Activated naive CD8-positive, alpha-beta T cell (primary cell): ENCODE data around the gene CNTNAP5.

Source experiments
- H3K27ac Mint-ChIP-seq: one replicate; pipeline ENCODE4 v1.8.0; 2021; ENCODE audit warnings: mixed read lengths
- H3K27me3 Mint-ChIP-seq: one replicate; pipeline ENCODE4 v1.8.0; 2021; ENCODE audit warnings: mixed read lengths
- H3K36me3 Mint-ChIP-seq: one replicate; pipeline ENCODE4 v1.8.0; 2021; ENCODE audit warnings: mixed read lengths
- H3K4me1 Mint-ChIP-seq: one replicate; pipeline ENCODE4 v1.8.0; 2021; ENCODE audit warnings: low read depth, mixed read lengths
- H3K4me3 Mint-ChIP-seq: one replicate; pipeline ENCODE4 v1.8.0; 2021; ENCODE audit warnings: mild to moderate bottlenecking, mixed read lengths
- H3K9me3 Mint-ChIP-seq: one replicate; pipeline ENCODE4 v1.8.0; 2021; ENCODE audit warnings: low read depth, mixed read lengths

CNTNAP5 gene

GRCh38 chr2:124248386-124248785 is 223.3 kb downstream of the CNTNAP5 start:
- Mint-ChIP-seq H3K27ac (no peak overlapping the region), H3K9me3 (no peaks in the 10 kb centered on the region), H3K4me1 (no peaks in the 10 kb centered on the region), H3K27me3 (no peaks in the 10 kb centered on the region), H3K4me3 (no peak overlapping the region), H3K36me3 (no peaks in the 10 kb centered on the region)

GRCh38 chr2:124250433-124250832 is 225.3 kb downstream of the CNTNAP5 start:
- H3K4me1 Mint-ChIP-seq, result no peaks in the 10 kb centered on the region
- no peaks in the 10 kb centered on the region for H3K27me3 Mint-ChIP-seq
- H3K4me3 Mint-ChIP-seq, result no peak overlapping the region
- H3K27ac Mint-ChIP-seq, result no peak overlapping the region
- H3K9me3 Mint-ChIP-seq, result no peaks in the 10 kb centered on the region
- no peaks in the 10 kb centered on the region for H3K36me3 Mint-ChIP-seq

GRCh38 chr2:124254621-124255020 is 229.5 kb downstream of the CNTNAP5 start:
- no peaks in the 10 kb centered on the region for H3K9me3 Mint-ChIP-seq
- no peaks in the 10 kb centered on the region for H3K36me3 Mint-ChIP-seq
- no peak overlapping the region for H3K27ac Mint-ChIP-seq
- no peaks in the 10 kb centered on the region for H3K27me3 Mint-ChIP-seq
- H3K4me1 Mint-ChIP-seq, result no peaks in the 10 kb centered on the region
- no peak overlapping the region for H3K4me3 Mint-ChIP-seq

GRCh38 chr2:124257120-124257519 is 232.0 kb downstream of the CNTNAP5 start:
- H3K9me3 Mint-ChIP-seq, result no peaks in the 10 kb centered on the region
- no peak overlapping the region for H3K27ac Mint-ChIP-seq
- H3K4me3 Mint-ChIP-seq, result no peak overlapping the region
- no peaks in the 10 kb centered on the region for H3K36me3 Mint-ChIP-seq
- no peaks in the 10 kb centered on the region for H3K4me1 Mint-ChIP-seq
- H3K27me3 Mint-ChIP-seq, result no peaks in the 10 kb centered on the region

- no peak overlapping the region for H3K27ac Mint-ChIP-seq
- H3K4me3 Mint-ChIP-seq, result no peak overlapping the region
- no peaks in the 10 kb centered on the region for H3K4me1 Mint-ChIP-seq
- H3K27me3 Mint-ChIP-seq, result no peaks in the 10 kb centered on the region
- no peaks in the 10 kb centered on the region for H3K9me3 Mint-ChIP-seq
- no peaks in the 10 kb centered on the region for H3K36me3 Mint-ChIP-seq
These were observed 233.2 kb downstream of the CNTNAP5 start for GRCh38 chr2:124258140-124258880.

- no peaks in the 10 kb centered on the region for H3K9me3 Mint-ChIP-seq
- no peak overlapping the region for H3K4me3 Mint-ChIP-seq
- no peaks in the 10 kb centered on the region for H3K36me3 Mint-ChIP-seq
- no peaks in the 10 kb centered on the region for H3K27me3 Mint-ChIP-seq
- H3K4me1 Mint-ChIP-seq, result no peaks in the 10 kb centered on the region
- H3K27ac Mint-ChIP-seq, result no peak overlapping the region
These were observed 236.4 kb downstream of the CNTNAP5 start for GRCh38 chr2:124261456-124261855.

GRCh38 chr2:124264551-124265091 is 239.5 kb downstream of the CNTNAP5 start:
- Mint-ChIP-seq H3K4me1 (no peaks in the 10 kb centered on the region), H3K27ac (no peak overlapping the region), H3K9me3 (no peaks in the 10 kb centered on the region), H3K27me3 (no peaks in the 10 kb centered on the region), H3K36me3 (no peaks in the 10 kb centered on the region), H3K4me3 (no peak overlapping the region)

GRCh38 chr2:124267794-124268193 is 242.7 kb downstream of the CNTNAP5 start:
- Mint-ChIP-seq H3K27ac (no peak overlapping the region), H3K4me3 (no peak overlapping the region), H3K36me3 (no peaks in the 10 kb centered on the region), H3K27me3 (no peaks in the 10 kb centered on the region), H3K9me3 (no peaks in the 10 kb centered on the region), H3K4me1 (no peaks in the 10 kb centered on the region)

- H3K4me3 Mint-ChIP-seq, result no peak overlapping the region
- H3K36me3 Mint-ChIP-seq, result no peaks in the 10 kb centered on the region
- H3K9me3 Mint-ChIP-seq, result no peaks in the 10 kb centered on the region
- H3K27ac Mint-ChIP-seq, result no peak overlapping the region
- no peaks in the 10 kb centered on the region for H3K27me3 Mint-ChIP-seq
- no peaks in the 10 kb centered on the region for H3K4me1 Mint-ChIP-seq
These were observed 244.3 kb downstream of the CNTNAP5 start for GRCh38 chr2:124269348-124269747.

GRCh38 chr2:124272261-124272841 is 247.3 kb downstream of the CNTNAP5 start:
- H3K36me3 Mint-ChIP-seq, result no peaks in the 10 kb centered on the region
- no peak overlapping the region for H3K4me3 Mint-ChIP-seq
- no peak overlapping the region for H3K27ac Mint-ChIP-seq
- H3K4me1 Mint-ChIP-seq, result no peaks in the 10 kb centered on the region
- H3K9me3 Mint-ChIP-seq, result no peaks in the 10 kb centered on the region
- H3K27me3 Mint-ChIP-seq, result no peaks in the 10 kb centered on the region

- Mint-ChIP-seq H3K27me3 (no peaks in the 10 kb centered on the region), H3K9me3 (peaks cover 5% of the 10 kb centered on the region), H3K4me3 (no peak overlapping the region), H3K36me3 (no peaks in the 10 kb centered on the region), H3K4me1 (no peaks in the 10 kb centered on the region), H3K27ac (no peak overlapping the region)
These were observed 256.5 kb downstream of the CNTNAP5 start for GRCh38 chr2:124281541-124281940.

GRCh38 chr2:124283096-124283495 is 258.0 kb downstream of the CNTNAP5 start:
- Mint-ChIP-seq H3K4me1 (no peaks in the 10 kb centered on the region), H3K36me3 (no peaks in the 10 kb centered on the region), H3K27me3 (no peaks in the 10 kb centered on the region), H3K4me3 (no peak overlapping the region), H3K27ac (no peak overlapping the region), H3K9me3 (peaks cover 5% of the 10 kb centered on the region)

- no peaks in the 10 kb centered on the region for H3K4me1 Mint-ChIP-seq
- no peak overlapping the region for H3K4me3 Mint-ChIP-seq
- no peak overlapping the region for H3K27ac Mint-ChIP-seq
- no peaks in the 10 kb centered on the region for H3K27me3 Mint-ChIP-seq
- no peaks in the 10 kb centered on the region for H3K36me3 Mint-ChIP-seq
- peaks cover 5% of the 10 kb centered on the region for H3K9me3 Mint-ChIP-seq
These were observed 261.1 kb downstream of the CNTNAP5 start for GRCh38 chr2:124286089-124286783.

- Mint-ChIP-seq H3K4me1 (no peaks in the 10 kb centered on the region), H3K36me3 (no peaks in the 10 kb centered on the region), H3K9me3 (no peaks in the 10 kb centered on the region), H3K4me3 (no peak overlapping the region), H3K27me3 (no peaks in the 10 kb centered on the region), H3K27ac (no peak overlapping the region)
These were observed 264.0 kb downstream of the CNTNAP5 start for GRCh38 chr2:124289060-124289459.

GRCh38 chr2:124289615-124290014 is 264.5 kb downstream of the CNTNAP5 start:
- H3K4me3 Mint-ChIP-seq, result no peak overlapping the region
- no peaks in the 10 kb centered on the region for H3K27me3 Mint-ChIP-seq
- H3K36me3 Mint-ChIP-seq, result no peaks in the 10 kb centered on the region
- H3K9me3 Mint-ChIP-seq, result no peaks in the 10 kb centered on the region
- no peak overlapping the region for H3K27ac Mint-ChIP-seq
- no peaks in the 10 kb centered on the region for H3K4me1 Mint-ChIP-seq
